IgD-negative memory B cell (primary cell): ENCODE data around the gene FRRS1L. TPM values are rescaled to one million over a fixed set of nuclear protein-coding genes. Genes with fewer than 3 reads are reported as not detected.

Experiments used
- H3K27ac Mint-ChIP-seq, 3 donors: one replicate each; pipeline ENCODE4 v1.8.0; 2020 to 2022; ENCODE audit warnings: mild to moderate bottlenecking in 3 of 3, mixed read lengths in 3 of 3, moderate library complexity in 1 of 3
- H3K27me3 Mint-ChIP-seq: one replicate; pipeline ENCODE4 v1.8.0; 2021; ENCODE audit warnings: mixed read lengths
- H3K36me3 Mint-ChIP-seq: one replicate; pipeline ENCODE4 v1.8.0; 2020; ENCODE audit warnings: mild to moderate bottlenecking, mixed read lengths
- H3K4me1 Mint-ChIP-seq, 3 donors: one replicate each; pipeline ENCODE4 v1.8.0; 2020 to 2022; ENCODE audit warnings: mixed read lengths in 3 of 3, mild to moderate bottlenecking in 1 of 3
- H3K4me3 Mint-ChIP-seq, 4 donors: one replicate each; pipeline ENCODE4 v1.8.0; 2020 to 2022; ENCODE audit warnings: mild to moderate bottlenecking in 4 of 4, mixed read lengths in 4 of 4, moderate library complexity in 3 of 4
- H3K9me3 Mint-ChIP-seq, 3 donors: one replicate each; pipeline ENCODE4 v1.8.0; 2020 to 2021; ENCODE audit warnings: mixed read lengths in 3 of 3, mild to moderate bottlenecking in 1 of 3
- polyA plus RNA-seq: library from polyadenylated mRNA; unstranded; fragments of 300-500 nt; fragmentation: Illumina TruSeq; gene quantifications from one replicate; pipeline ENCODE4 v1.2.3, GENCODE V29; 2021

FRRS1L gene
- polyA plus RNA-seq, 1 donor from 2014 or later: not detected

DNA sequence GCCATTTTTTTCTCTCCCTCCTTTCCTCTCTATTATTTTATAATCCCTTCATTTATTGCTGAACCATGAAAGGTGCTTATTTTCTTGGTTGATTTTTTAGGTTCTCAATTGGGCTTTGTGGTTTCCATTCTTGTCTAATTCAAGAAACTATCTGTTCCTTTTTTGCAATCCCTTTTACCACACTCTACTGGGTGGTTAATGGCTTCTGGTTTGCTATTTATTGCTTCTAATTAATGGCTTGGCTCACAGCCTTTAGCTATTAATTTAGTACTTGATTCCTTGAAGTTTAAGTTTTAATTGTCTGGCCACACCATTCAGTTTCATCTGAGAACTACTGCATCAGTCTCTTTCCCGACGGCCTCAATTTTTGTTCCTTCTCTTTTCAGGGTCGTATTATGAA lies 5.6 kb downstream of the FRRS1L start:
- Mint-ChIP-seq H3K27ac (no peak overlapping the region), H3K36me3 (no peaks in the 10 kb centered on the region), H3K4me3 (no peak overlapping the region), H3K9me3 (peaks cover 0 to 10% (median 0%) of the 10 kb centered on the region in 3 donors), H3K27me3 (peaks cover 13% of the 10 kb centered on the region), H3K4me1 (peaks cover 3 to 9% (median 4%) of the 10 kb centered on the region in 3 donors)

DNA sequence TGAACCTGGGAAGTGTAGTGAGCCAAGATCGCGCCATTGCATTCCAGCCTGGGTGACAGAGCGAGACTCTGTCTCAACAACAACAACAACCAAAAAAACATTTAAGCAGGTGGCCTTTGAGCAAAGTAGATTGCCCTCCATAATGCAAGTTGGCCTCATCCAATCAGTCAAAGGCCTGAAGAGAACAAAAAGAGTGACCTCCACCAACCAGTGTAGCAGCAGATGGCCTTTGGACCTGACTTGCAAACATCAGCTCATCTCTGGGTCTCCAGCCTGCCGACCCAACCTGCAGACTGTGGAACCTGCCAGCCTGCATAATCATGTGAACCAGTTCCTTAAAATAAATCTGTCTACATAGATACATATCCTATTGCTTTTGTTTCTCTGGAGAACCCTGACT lies 7.5 kb downstream of the FRRS1L start:
- Mint-ChIP-seq H3K9me3 (peaks cover 0 to 1% (median 0%) of the 10 kb centered on the region in 3 donors), H3K4me3 (no peak overlapping the region), H3K36me3 (no peaks in the 10 kb centered on the region), H3K4me1 (peaks cover 3 to 4% (median 4%) of the 10 kb centered on the region in 3 donors), H3K27ac (no peak overlapping the region), H3K27me3 (peaks cover 11% of the 10 kb centered on the region)

GRCh38 chr9:109158651-109159050 lies 8.4 kb downstream of the FRRS1L start:
- H3K27me3 Mint-ChIP-seq: peaks cover 9% of the 10 kb centered on the region
- H3K27ac Mint-ChIP-seq: no peak overlapping the region
- H3K4me1 Mint-ChIP-seq: no peaks in the 10 kb centered on the region
- H3K36me3 Mint-ChIP-seq: no peaks in the 10 kb centered on the region
- H3K4me3 Mint-ChIP-seq: no peak overlapping the region
- H3K9me3 Mint-ChIP-seq: peaks cover 0 to 11% (median 4%) of the 10 kb centered on the region in 3 donors

GRCh38 chr9:109156708-109157107 lies 10.3 kb downstream of the FRRS1L start:
- H3K4me1 Mint-ChIP-seq: no peaks in the 10 kb centered on the region
- no peak overlapping the region for H3K4me3 Mint-ChIP-seq
- H3K9me3 Mint-ChIP-seq: peaks cover 6 to 18% (median 10%) of the 10 kb centered on the region in 3 donors
- H3K27me3 Mint-ChIP-seq: peaks cover 9% of the 10 kb centered on the region
- H3K27ac Mint-ChIP-seq: no peak overlapping the region
- H3K36me3 Mint-ChIP-seq: peaks cover 2% of the 10 kb centered on the region

- Mint-ChIP-seq H3K9me3 (peaks cover 6 to 19% (median 10%) of the 10 kb centered on the region in 3 donors), H3K27ac (no peak overlapping the region), H3K4me1 (no peaks in the 10 kb centered on the region)
Observed at GRCh38 chr9:109150925-109151545, 16.0 kb downstream of the FRRS1L start.

DNA sequence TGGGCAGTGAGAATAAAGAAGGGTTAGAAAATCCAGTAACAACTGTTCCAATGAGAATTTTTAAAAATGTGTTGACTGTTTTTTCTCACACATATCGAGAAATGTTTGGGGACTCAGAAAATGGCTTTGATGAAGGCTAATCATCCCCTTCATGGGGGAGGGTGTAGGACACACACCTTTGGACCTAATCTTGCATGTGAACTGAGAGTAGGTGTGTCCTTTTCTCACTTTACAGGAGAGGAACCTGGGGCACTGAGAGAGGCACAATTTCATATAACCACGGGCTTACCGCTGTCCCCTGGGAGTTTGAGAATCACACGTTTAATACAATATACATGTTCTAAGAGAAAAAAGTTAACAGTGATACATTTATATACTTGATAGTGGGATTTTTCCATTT lies 17.3 kb downstream of the FRRS1L start:
- Mint-ChIP-seq H3K4me1 (peaks cover 0 to 2% (median 0%) of the 10 kb centered on the region in 3 donors), H3K27me3 (peaks cover 14% of the 10 kb centered on the region)

More at GRCh38 chr9:109150925-109151545, 16.0 kb downstream of the FRRS1L start:
- Mint-ChIP-seq H3K27me3 (peaks cover 14% of the 10 kb centered on the region), H3K4me3 (no peak overlapping the region), H3K36me3 (peaks cover 2% of the 10 kb centered on the region)

GRCh38 chr9:109149089-109149488 lies 18.0 kb downstream of the FRRS1L start:
- Mint-ChIP-seq H3K36me3 (peaks cover 2% of the 10 kb centered on the region), H3K4me1 (peaks cover 0 to 2% (median under 1%) of the 10 kb centered on the region in 3 donors), H3K9me3 (peaks cover 4 to 12% (median 12%) of the 10 kb centered on the region in 3 donors), H3K4me3 (no peak overlapping the region), H3K27me3 (peaks cover 14% of the 10 kb centered on the region), H3K27ac (no peak overlapping the region)

More for the DNA sequence above, 17.3 kb downstream of the FRRS1L start:
- H3K36me3 Mint-ChIP-seq: peaks cover 2% of the 10 kb centered on the region
- H3K9me3 Mint-ChIP-seq: peaks cover 6 to 19% (median 12%) of the 10 kb centered on the region in 3 donors
- H3K4me3 Mint-ChIP-seq: no peak overlapping the region
- H3K27ac Mint-ChIP-seq: no peak overlapping the region

DNA sequence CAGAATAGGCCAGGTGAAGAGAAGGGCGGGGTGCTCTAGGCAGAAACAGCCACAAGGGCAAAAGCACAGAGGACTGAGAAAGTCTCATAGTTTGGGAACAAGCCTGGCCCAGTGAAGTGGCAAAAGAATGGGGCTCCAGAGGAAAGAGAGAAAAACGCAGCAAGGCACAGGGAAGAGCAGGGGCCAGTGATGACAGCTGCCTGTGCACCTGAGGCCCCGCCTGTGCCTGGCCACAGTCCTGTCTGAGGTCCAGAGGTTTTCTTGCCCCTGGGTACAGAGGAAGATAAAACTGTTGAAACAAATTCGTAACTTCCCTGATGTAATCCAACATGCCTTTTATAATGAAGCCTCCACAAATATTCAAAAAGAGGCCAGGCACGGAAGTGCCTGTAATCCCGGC lies 22.0 kb downstream of the FRRS1L start:
- Mint-ChIP-seq H3K4me1 (peaks cover 0 to 5% (median 3%) of the 10 kb centered on the region in 3 donors), H3K9me3 (peaks cover 0 to 2% (median 0%) of the 10 kb centered on the region in 3 donors), H3K27ac (peak overlapping the region in 1 of 3 donors; percentile 11), H3K36me3 (peaks cover 3% of the 10 kb centered on the region), H3K27me3 (peaks cover 19% of the 10 kb centered on the region), H3K4me3 (peak overlapping the region in 1 of 4 donors; percentile 41)

- H3K4me1 Mint-ChIP-seq: peaks cover 0 to 5% (median 3%) of the 10 kb centered on the region in 3 donors
- H3K36me3 Mint-ChIP-seq: peaks cover 3% of the 10 kb centered on the region
Observed at GRCh38 chr9:109143881-109144562, 23.0 kb downstream of the FRRS1L start.

DNA sequence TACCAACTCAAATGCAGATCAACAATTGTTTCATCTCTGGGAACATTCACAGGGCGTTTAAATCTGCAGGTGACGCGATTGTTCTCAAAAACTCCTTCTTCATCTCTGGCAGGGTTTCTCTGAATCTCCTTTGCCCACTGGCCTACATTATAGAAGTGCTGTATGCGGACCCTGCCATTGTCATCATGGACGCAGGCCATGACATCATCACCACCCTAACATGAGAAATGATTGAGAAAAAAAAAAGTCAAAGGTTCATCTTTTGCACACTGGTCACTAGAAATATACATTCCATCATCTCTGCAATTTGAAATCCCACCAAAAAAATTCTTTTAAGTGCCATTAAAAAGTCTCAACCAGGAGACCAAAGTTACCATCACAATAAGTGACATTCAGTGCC lies 25.7 kb downstream of the FRRS1L start:
- H3K27me3 Mint-ChIP-seq: peaks cover 13% of the 10 kb centered on the region

More at GRCh38 chr9:109143881-109144562, 23.0 kb downstream of the FRRS1L start:
- H3K9me3 Mint-ChIP-seq: peaks cover 0 to 2% (median 0%) of the 10 kb centered on the region in 3 donors
- no peak overlapping the region for H3K4me3 Mint-ChIP-seq
- H3K27ac Mint-ChIP-seq: no peak overlapping the region
- peaks cover 15% of the 10 kb centered on the region for H3K27me3 Mint-ChIP-seq

GRCh38 chr9:109139851-109140250 lies 27.2 kb downstream of the FRRS1L start:
- Mint-ChIP-seq H3K4me3 (no peak overlapping the region), H3K27ac (no peak overlapping the region), H3K36me3 (peaks cover 3% of the 10 kb centered on the region), H3K27me3 (peaks cover 14% of the 10 kb centered on the region), H3K4me1 (peaks cover 0 to 3% (median 3%) of the 10 kb centered on the region in 3 donors), H3K9me3 (peaks cover 0 to under 1% (median 0%) of the 10 kb centered on the region in 3 donors)

More for the DNA sequence above, 25.7 kb downstream of the FRRS1L start:
- Mint-ChIP-seq H3K36me3 (peaks cover 3% of the 10 kb centered on the region), H3K27ac (no peak overlapping the region), H3K4me1 (peaks cover 0 to 5% (median 3%) of the 10 kb centered on the region in 3 donors), H3K4me3 (no peak overlapping the region), H3K9me3 (peaks cover 0 to 2% (median 0%) of the 10 kb centered on the region in 3 donors)

DNA sequence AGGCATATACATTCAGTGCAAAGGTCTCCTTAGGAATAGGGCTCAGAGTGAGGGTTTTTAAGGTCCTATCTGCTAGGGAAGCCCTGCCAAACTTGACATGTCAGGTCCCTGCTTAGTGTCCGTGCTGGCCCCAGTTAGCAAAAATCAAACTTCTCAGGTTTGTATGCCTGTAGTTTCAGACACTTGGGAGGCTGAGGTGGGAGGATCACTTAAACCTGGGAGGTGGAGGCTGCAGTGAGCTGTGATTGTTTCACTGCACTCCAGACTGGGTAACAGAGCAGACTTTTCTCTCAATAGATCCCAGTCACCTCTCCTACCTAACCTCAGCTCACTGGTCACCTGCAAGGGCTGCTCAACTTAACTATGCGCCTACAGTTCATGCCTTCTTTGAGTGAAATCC lies 28.6 kb downstream of the FRRS1L start:
- Mint-ChIP-seq H3K36me3 (peaks cover 3% of the 10 kb centered on the region), H3K4me3 (no peak overlapping the region), H3K27me3 (peaks cover 10% of the 10 kb centered on the region), H3K9me3 (no peaks in the 10 kb centered on the region), H3K27ac (no peak overlapping the region), H3K4me1 (no peaks in the 10 kb centered on the region)

DNA sequence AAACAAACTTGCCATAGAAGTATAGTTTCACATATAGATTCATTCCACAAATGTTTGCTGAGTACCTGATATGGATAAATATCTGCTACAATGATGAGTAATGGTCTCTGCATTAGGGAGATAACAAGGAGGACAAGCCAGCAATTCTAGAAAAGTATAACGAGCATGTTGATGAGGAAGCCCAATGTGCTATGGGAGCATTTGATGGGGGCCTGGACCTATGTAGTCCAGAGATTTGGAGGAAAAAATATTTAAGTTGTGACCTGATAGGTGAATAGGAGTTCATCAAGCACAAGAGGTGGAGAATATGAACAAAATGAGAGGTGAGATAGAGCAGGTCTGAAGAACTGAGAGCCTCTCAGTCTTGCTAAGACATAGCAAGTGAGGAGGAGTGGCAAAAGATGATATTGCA lies 32.9 kb downstream of the FRRS1L start:
- H3K27ac Mint-ChIP-seq: no peak overlapping the region
- no peaks in the 10 kb centered on the region for H3K4me1 Mint-ChIP-seq
- H3K36me3 Mint-ChIP-seq: no peaks in the 10 kb centered on the region
- H3K27me3 Mint-ChIP-seq: peaks cover 10% of the 10 kb centered on the region
- no peak overlapping the region for H3K4me3 Mint-ChIP-seq
- no peaks in the 10 kb centered on the region for H3K9me3 Mint-ChIP-seq

DNA sequence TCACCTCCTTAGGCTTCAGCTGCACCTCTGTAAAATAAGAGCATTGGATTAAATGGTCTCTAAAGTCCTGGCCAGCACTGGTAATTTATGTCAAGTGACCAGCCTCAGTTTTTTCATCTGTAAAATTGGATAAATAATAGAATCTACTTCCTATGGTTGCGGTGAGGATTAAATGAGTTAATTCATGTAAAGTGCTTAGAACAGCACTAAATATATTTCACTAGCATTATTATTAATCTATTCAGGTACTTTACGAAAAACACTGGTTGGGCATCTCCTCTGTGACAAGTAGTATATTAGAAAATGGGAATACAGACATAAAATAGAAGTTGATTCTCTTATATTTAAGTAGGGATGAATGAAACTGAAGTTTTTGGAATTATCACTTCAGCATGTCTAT lies 33.5 kb downstream of the FRRS1L start:
- Mint-ChIP-seq H3K27ac (no peak overlapping the region), H3K36me3 (peaks cover under 1% of the 10 kb centered on the region), H3K9me3 (no peaks in the 10 kb centered on the region), H3K27me3 (peaks cover 10% of the 10 kb centered on the region), H3K4me1 (no peaks in the 10 kb centered on the region), H3K4me3 (no peak overlapping the region)

GRCh38 chr9:109132567-109133021 lies 34.5 kb downstream of the FRRS1L start:
- Mint-ChIP-seq H3K27ac (no peak overlapping the region), H3K4me3 (no peak overlapping the region), H3K9me3 (peaks cover 0 to under 1% (median 0%) of the 10 kb centered on the region in 3 donors), H3K4me1 (no peaks in the 10 kb centered on the region), H3K36me3 (peaks cover 1% of the 10 kb centered on the region), H3K27me3 (peaks cover 10% of the 10 kb centered on the region)
